A549 (cell line): ENCODE data around the gene GSTA2. TPM values are rescaled to one million over a fixed set of nuclear protein-coding genes. Genes with fewer than 3 reads are reported as not detected.
"Not testable (repeated sequence)": the region's sequence is repeated elsewhere in the genome, so short reads cannot be mapped to it uniquely, and the experiment has no call there.

Experiments
- ATAC-seq, 2 experiments: fragments of 200-7000 bp in 1 of 2; fragments of >200 bp in 1 of 2; cut with Nextera tagmentation in 1 of 2; cut with Tn5 transposase in 1 of 2; 3 replicates each; pipeline versions ENCODE4 v1.8.0 to v1.9.1; 2018 to 2020; ENCODE audit warnings: mild to moderate bottlenecking in 1 of 2, moderate library complexity in 1 of 2
- CTCF ChIA-PET: fragments of 300-600 bp; sonication (Branson Sonifier 250); formaldehyde crosslinking; extraction: SDS; loops from one replicate; lab custom pipeline; 2021; ENCODE audit warnings: antibody characterized with exemption, inconsistent platforms; lab: Yijun Ruan, JAX
- POLR2A ChIA-PET: fragments of 350-600 bp; formaldehyde crosslinking; extraction: SDS; loops from one replicate; lab custom pipeline; 2021; ENCODE audit warnings: antibody characterized with exemption, inconsistent platforms; lab: Yijun Ruan, JAX
- DNase-seq, 2 experiments: peaks; one replicate each; pipeline versions ENCODE4 v3.0.0 to v3.0.0-alpha.2; 2011 to 2016; ENCODE audit warnings: low read depth in 1 of 2, low spot score in 1 of 2
- FAIRE-seq: peaks from 2 replicates; lab custom pipeline; 2011; peaks lifted over from hg19 to GRCh38; lab: Jason Lieb, UNC
- H3K27ac ChIP-seq, 2 experiments: fragments of >200 bp; sonication (Bioruptor Twin); formaldehyde crosslinking; 3 replicates each; pipeline ENCODE4 v1.5.1; 2016 to 2017
- H3K4me1 ChIP-seq: fragments of >200 bp; sonication (Bioruptor Twin); formaldehyde crosslinking; 3 replicates; pipeline ENCODE4 v1.6.1; 2016
- H3K4me2 ChIP-seq: fragments of >200 bp; sonication (Bioruptor Twin); formaldehyde crosslinking; 3 replicates; pipeline ENCODE4 v1.6.1; 2016
- H3K4me3 ChIP-seq: fragments of >200 bp; sonication (Bioruptor Twin); formaldehyde crosslinking; 3 replicates; pipeline ENCODE4 v1.5.1; 2016
- H3K9me3 ChIP-seq: fragments of >200 bp; sonication (Bioruptor Twin); formaldehyde crosslinking; 3 replicates; pipeline ENCODE4 v1.6.1; 2016
- BHLHE40 ChIP-seq: IDR thresholded peaks from 2 replicates; pipeline ENCODE4 v1.6.1; 2012; ENCODE audit warnings: low read depth, low read length, inconsistent platforms
- CBX2 ChIP-seq: fragments of 200-600 bp; sonication (generic); IDR thresholded peaks from 2 replicates; pipeline ENCODE4 v1.6.1; 2016; ENCODE audit warnings: low read depth, mild to moderate bottlenecking, borderline replicate concordance
- CBX8 ChIP-seq: fragments of 200-600 bp; sonication (generic); IDR thresholded peaks from 2 replicates; pipeline ENCODE4 v1.6.1; 2016
- CEBPB ChIP-seq, 2 experiments: fragments of >200 bp in 1 of 2; sonication (Bioruptor Twin) in 1 of 2; formaldehyde crosslinking in 1 of 2; IDR thresholded peaks; 2 replicates each; pipeline ENCODE4 v1.6.1; 2012 to 2016
- CHD2 ChIP-seq: fragments of 150-350 bp; IDR thresholded peaks from 2 replicates; pipeline ENCODE4 v1.6.1; 2014; ENCODE audit warnings: low read length; ENCODE audit not compliant: partially characterized antibody
- EHF ChIP-seq: fragments of 250-450 bp; sonication (Bioruptor Pico); IDR thresholded peaks from 2 replicates; pipeline ENCODE4 v1.5.0; 2020; ENCODE audit warnings: mild to moderate bottlenecking
- EP300 ChIP-seq, 2 experiments: fragments of >200 bp; sonication (Bioruptor Twin); formaldehyde crosslinking; IDR thresholded peaks; 2 replicates in 1 of 2; 3 replicates in 1 of 2; pipeline ENCODE4 v1.6.1; 2016 to 2017
- FOSB ChIP-seq: fragments of 250-450 bp; sonication (Bioruptor Pico); IDR thresholded peaks from 2 replicates; pipeline ENCODE4 v1.5.0; 2020; ENCODE audit warnings: mild to moderate bottlenecking, moderate library complexity
- FOSL2 ChIP-seq, 2 experiments: fragments of 450-650 bp in 1 of 2; fragments of >200 bp in 1 of 2; sonication (Bioruptor Twin) in 1 of 2; formaldehyde crosslinking; IDR thresholded peaks; 2 replicates each; pipeline versions ENCODE4 v1.5.0 to v1.6.1; 2016 to 2020; ENCODE audit warnings: mild to moderate bottlenecking in 1 of 2, moderate library complexity in 1 of 2
- FOXS1 ChIP-seq: fragments of 250-450 bp; sonication (Bioruptor Pico); IDR thresholded peaks from 2 replicates; pipeline ENCODE4 v1.5.0; 2020; ENCODE audit warnings: mild to moderate bottlenecking, moderate library complexity
- HEYL ChIP-seq: fragments of 250-450 bp; sonication (Bioruptor Pico); IDR thresholded peaks from 2 replicates; pipeline ENCODE4 v1.8.0; 2021; ENCODE audit warnings: mild to moderate bottlenecking, moderate library complexity
- HOXA7 ChIP-seq: fragments of 250-450 bp; sonication (Bioruptor Pico); IDR thresholded peaks from 2 replicates; pipeline ENCODE4 v1.5.0; 2020; ENCODE audit warnings: mild to moderate bottlenecking, moderate library complexity
- HOXB13 ChIP-seq: fragments of 250-450 bp; sonication (Bioruptor Pico); IDR thresholded peaks from 2 replicates; pipeline ENCODE4 v1.5.0; 2020; ENCODE audit warnings: low read depth, mild to moderate bottlenecking, moderate library complexity
- JUN ChIP-seq, 2 experiments: fragments of >200 bp; sonication (Bioruptor Twin); formaldehyde crosslinking; IDR thresholded peaks; 2 replicates in 1 of 2; 3 replicates in 1 of 2; pipeline ENCODE4 v1.6.1; 2016 to 2017
- KDM1A ChIP-seq: fragments of 200-600 bp; sonication (generic); IDR thresholded peaks from 2 replicates; pipeline ENCODE4 v1.6.1; 2016; ENCODE audit warnings: low read depth, mild to moderate bottlenecking
- KDM5A ChIP-seq: fragments of 200-600 bp; sonication (generic); IDR thresholded peaks from 2 replicates; pipeline ENCODE4 v1.6.1; 2016; ENCODE audit warnings: antibody characterized with exemption, mild to moderate bottlenecking
- MAFK ChIP-seq: fragments of 450-650 bp; IDR thresholded peaks from 2 replicates; pipeline ENCODE4 v1.6.1; 2014; ENCODE audit not compliant: partially characterized antibody
- MAZ ChIP-seq: fragments of 150-350 bp; IDR thresholded peaks from 2 replicates; pipeline ENCODE4 v1.6.1; 2014; ENCODE audit warnings: antibody characterized with exemption, low read depth, low read length, borderline replicate concordance
- NFE2L2 ChIP-seq: fragments of 150-350 bp; conservative IDR thresholded peaks from 2 replicates; pipeline ENCODE4 v1.6.1; 2014; ENCODE audit warnings: low read length
- NPAS2 ChIP-seq: fragments of 250-450 bp; sonication (Bioruptor Pico); IDR thresholded peaks from 2 replicates; pipeline ENCODE4 v1.8.0; 2022; ENCODE audit warnings: mild to moderate bottlenecking, moderate library complexity, borderline replicate concordance
- NR3C1 ChIP-seq: fragments of >200 bp; sonication (Bioruptor Twin); formaldehyde crosslinking; IDR thresholded peaks from 3 replicates; pipeline ENCODE4 v1.6.1; 2017
- PBX3 ChIP-seq: IDR thresholded peaks from 2 replicates; pipeline ENCODE4 v1.6.1; 2012
- POLR2A ChIP-seq: IDR thresholded peaks from 2 replicates; pipeline ENCODE4 v1.6.1; 2012; ENCODE audit warnings: mild to moderate bottlenecking, low read length
- POLR2AphosphoS2 ChIP-seq: conservative IDR thresholded peaks from 2 replicates; pipeline ENCODE4 v1.6.1; 2012; ENCODE audit warnings: low read length, improper control_type of control experiment, inconsistent platforms
- RCOR1 ChIP-seq: fragments of 150-350 bp; IDR thresholded peaks from 2 replicates; pipeline ENCODE4 v1.6.1; 2014; ENCODE audit warnings: antibody characterized with exemption, low read length, low read depth
- RNF2 ChIP-seq: fragments of 200-600 bp; sonication (generic); IDR thresholded peaks from 2 replicates; pipeline ENCODE4 v1.6.1; 2016; ENCODE audit warnings: low read depth, mild to moderate bottlenecking, antibody characterized with exemption, moderate library complexity, borderline replicate concordance
- SREBF2 ChIP-seq: fragments of 450-650 bp; IDR thresholded peaks from 2 replicates; pipeline ENCODE4 v1.6.1; 2014; ENCODE audit warnings: mild to moderate bottlenecking, moderate library complexity
- USF2 ChIP-seq: fragments of 450-650 bp; IDR thresholded peaks from 2 replicates; pipeline ENCODE4 v1.6.1; 2014; ENCODE audit warnings: antibody characterized with exemption
- ZFP36 ChIP-seq: fragments of 450-650 bp; IDR thresholded peaks from 2 replicates; pipeline ENCODE4 v1.6.1; 2014; ENCODE audit warnings: borderline replicate concordance; ENCODE audit not compliant: partially characterized antibody
- ZNF302 ChIP-seq: fragments of 250-450 bp; sonication (Bioruptor Pico); IDR thresholded peaks from 2 replicates; pipeline ENCODE4 v1.9.0; 2021; ENCODE audit warnings: inconsistent platforms, mild to moderate bottlenecking, moderate library complexity
- WGBS: methylation state at CpG from one replicate; pipeline ENCODE4 v1.1.6; 2017; ENCODE audit errors: missing lambda C conversion rate; 5-methylcytosine and 5-hydroxymethylcytosine counted together
- polyA plus RNA-seq, 4 experiments: library from polyadenylated mRNA; depleted of rRNA in 3 of 4; stranded (reverse); fragments of >200 nt; fragmentation: RNase III in 1 of 4; extraction: RNeasy Plus Mini Kit Qiagen cat#74134 plus additional on column Dnase treatment in 1 of 4; gene quantifications; 2 replicates in 3 of 4; 3 replicates in 1 of 4; pipeline ENCODE4 v1.2.3, GENCODE V29; 2011 to 2017
- TF ChIP-seq, protein P1 (sequence below): IDR thresholded peaks from 2 replicates; pipeline ENCODE4 v1.6.1; 2012; ENCODE audit warnings: low read depth, borderline replicate concordance

Gene GSTA2
- polyA plus RNA-seq, 2 of the 4 experiments (the other 2 are of a cell fraction), result 0.10 to 0.68 TPM

DNA sequence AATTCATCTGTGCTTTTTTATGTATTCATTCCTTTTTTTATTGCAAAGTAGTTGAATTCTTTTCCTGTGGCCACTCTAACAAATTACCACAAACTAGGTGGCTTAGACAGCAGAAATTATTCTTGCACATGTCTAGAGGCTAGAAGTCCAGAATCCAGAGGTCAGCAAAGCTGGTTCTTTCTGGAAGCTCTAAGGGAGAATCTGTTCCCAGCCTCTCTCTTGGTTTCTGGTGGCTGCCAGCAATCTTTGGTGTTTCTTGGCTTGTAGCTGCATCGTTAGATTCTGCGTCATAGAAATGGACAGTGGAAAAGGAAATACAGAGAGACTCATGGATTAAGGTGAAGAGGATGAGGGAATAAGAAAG is 39.3 kb downstream of the GSTA2 start:
- WGBS, result 35% methylated on average over 2 of the region's 2 CpGs

DNA sequence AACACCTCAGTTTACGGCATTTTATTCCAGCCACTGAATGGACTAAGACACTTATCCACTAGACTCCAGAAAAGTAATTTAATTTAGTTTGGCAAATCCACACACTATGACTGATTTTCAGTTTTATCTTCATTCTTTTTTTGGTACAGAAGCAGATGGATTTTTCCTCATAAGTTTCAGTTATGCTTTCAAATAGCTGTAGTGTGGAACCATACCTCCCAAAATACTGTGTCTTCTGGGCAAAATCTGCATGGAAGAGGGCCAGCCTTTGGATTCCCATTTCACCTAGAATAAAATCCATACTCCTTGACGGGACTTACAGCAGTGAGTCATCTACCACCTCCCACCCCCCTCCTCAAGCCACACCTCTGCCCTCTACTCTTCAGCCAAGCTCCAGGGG is 43.0 kb downstream of the GSTA2 start:
- 64% methylated on average over 2 of the region's 2 CpGs for WGBS

More for the DNA sequence above, 39.3 kb downstream of the GSTA2 start:
- FAIRE-seq, result no peak
- peak; percentile 43 to 51; a peak in 3 of 6 replicates for ATAC-seq
- Histone ChIP-seq H3K9me3 (no peaks in the 10 kb centered on the region), H3K4me3 (no peak overlapping the region), H3K27ac (peak overlapping the region; percentile 79 to 84), H3K4me1 (peaks cover 32% of the 10 kb centered on the region), H3K4me2 (peak overlapping the region; percentile 63)
- TF ChIP-seq HOXA7 (CRISPR knock-in tag) (no peak), CBX8 (no peak), EHF (no peak), RNF2 (no peak), BHLHE40 (no peak), POLR2AphosphoS2 (no peak), RCOR1 (no peak), CEBPB (IDR thresholded peaks at IDR 0.05) (no peak), FOSB (CRISPR knock-in tag) (no peak), USF2 (no peak), KDM1A (no peak)
- TF ChIP-seq, protein P1, sequence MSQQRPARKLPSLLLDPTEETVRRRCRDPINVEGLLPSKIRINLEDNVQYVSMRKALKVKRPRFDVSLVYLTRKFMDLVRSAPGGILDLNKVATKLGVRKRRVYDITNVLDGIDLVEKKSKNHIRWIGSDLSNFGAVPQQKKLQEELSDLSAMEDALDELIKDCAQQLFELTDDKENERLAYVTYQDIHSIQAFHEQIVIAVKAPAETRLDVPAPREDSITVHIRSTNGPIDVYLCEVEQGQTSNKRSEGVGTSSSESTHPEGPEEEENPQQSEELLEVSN, result no peak
- CTCF ChIA-PET, result interaction anchor here (1.0 to 1.4 kb wide), 6 partner anchors 10 to 271 kb away, joined by 3 to 5 read pairs (median 4); partner anchors contain the start of gene GSTA4
- peak in 1 of 2 experiments; percentile 23 for DNase-seq
- POLR2A ChIA-PET, result no interaction called here

GRCh38 chr6:52718550-52718949 is 44.7 kb downstream of the GSTA2 start:
- FAIRE-seq (no peak), ATAC-seq (no peak), DNase-seq (no peak)
- CTCF ChIA-PET, result interaction anchor here (0.7 kb wide), 1 partner anchor 767 kb away, joined by 3 read pairs; no protein-coding TSS in a partner anchor
- H3K4me2 ChIP-seq, result no peak overlapping the region
- POLR2A ChIA-PET, result no interaction called here
- TF ChIP-seq HOXB13, result no peak
- no peak for TF ChIP-seq KDM5A
- no peak for TF ChIP-seq FOSL2 (IDR thresholded peaks at IDR 0.05)
- no peak for TF ChIP-seq FOSL2 (CRISPR knock-in tag; IDR thresholded peaks at IDR 0.05)
- no peak for TF ChIP-seq NPAS2 (CRISPR knock-in tag)
- no peak for TF ChIP-seq CHD2
- TF ChIP-seq, all 56 proteins: peak for 0
- Histone ChIP-seq H3K27ac (no peak overlapping the region), H3K4me3 (no peak overlapping the region), H3K4me1 (no peaks in the 10 kb centered on the region), H3K9me3 (no peaks in the 10 kb centered on the region)

More for the DNA sequence above, 43.0 kb downstream of the GSTA2 start:
- DNase-seq, result no peak
- Histone ChIP-seq H3K27ac (no peak overlapping the region), H3K4me2 (no peak overlapping the region), H3K4me1 (peaks cover 15% of the 10 kb centered on the region), H3K4me3 (no peak overlapping the region), H3K9me3 (no peaks in the 10 kb centered on the region)
- TF ChIP-seq ZFP36 (no peak), ZNF302 (CRISPR knock-in tag) (no peak), NFE2L2 (no peak), CHD2 (no peak), PBX3 (no peak), FOXS1 (CRISPR knock-in tag) (no peak), SREBF2 (no peak), CEBPB (IDR thresholded peaks at IDR 0.05) (no peak), EP300 (IDR thresholded peaks at IDR 0.05) (no peak), BHLHE40 (no peak), MAFK (no peak), CBX2 (no peak), HEYL (CRISPR knock-in tag) (no peak), JUN (IDR thresholded peaks at IDR 0.05) (no peak), HOXA7 (CRISPR knock-in tag) (no peak), FOSB (CRISPR knock-in tag) (no peak), NR3C1 (no peak), MAZ (no peak), POLR2A (no peak), RCOR1 (no peak)
- ChIA-PET POLR2A (no interaction called here), CTCF (no interaction called here)
- no peak for ATAC-seq
- no peak for FAIRE-seq

DNA sequence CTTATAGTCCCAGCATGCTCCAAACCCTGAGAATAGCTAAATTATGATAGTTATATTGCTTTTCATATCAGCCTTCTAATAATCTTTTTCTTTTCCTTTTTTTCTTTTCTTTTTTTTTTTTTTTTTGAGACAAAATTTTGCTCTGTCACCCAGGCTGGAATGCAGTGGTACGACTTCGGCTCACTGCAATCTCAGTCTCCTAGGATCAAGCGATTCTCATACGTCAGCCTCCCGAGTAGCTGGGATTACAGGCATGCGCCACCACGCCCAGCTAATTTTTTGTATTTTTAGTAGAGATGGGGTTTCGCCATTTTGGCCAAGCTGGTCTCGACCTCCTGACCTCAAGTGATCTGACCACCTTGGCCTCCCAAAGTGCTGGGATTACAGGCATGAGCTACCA is 48.5 kb downstream of the GSTA2 start:
- CTCF ChIA-PET, result interaction anchor here (1.8 kb wide), 1 partner anchor 10 kb away, joined by 4 read pairs; no protein-coding TSS in a partner anchor
- DNase-seq, H3K27ac ChIP-seq, FAIRE-seq, H3K4me3 ChIP-seq, ATAC-seq, H3K4me2 ChIP-seq, POLR2A ChIA-PET, H3K4me1 ChIP-seq, H3K9me3 ChIP-seq: not testable (repeated sequence)
- 83% methylated on average over 9 of the region's 9 CpGs for WGBS
